GM12872 (cell line): Measurements from ENCODE around the gene RHBDF2.
A peak's percentile ranks its signal among the peaks of the same experiment; 100 is the strongest.

ENCODE experiments used
- TF ChIP-seq, protein P1 (sequence below): IDR thresholded peaks from 3 replicates; pipeline ENCODE4 v1.5.1; 2011; ENCODE audit warnings: low read depth, mild to moderate bottlenecking, low read length, moderate library complexity; ENCODE audit not compliant: insufficient read depth

The RHBDF2 gene

DNA sequence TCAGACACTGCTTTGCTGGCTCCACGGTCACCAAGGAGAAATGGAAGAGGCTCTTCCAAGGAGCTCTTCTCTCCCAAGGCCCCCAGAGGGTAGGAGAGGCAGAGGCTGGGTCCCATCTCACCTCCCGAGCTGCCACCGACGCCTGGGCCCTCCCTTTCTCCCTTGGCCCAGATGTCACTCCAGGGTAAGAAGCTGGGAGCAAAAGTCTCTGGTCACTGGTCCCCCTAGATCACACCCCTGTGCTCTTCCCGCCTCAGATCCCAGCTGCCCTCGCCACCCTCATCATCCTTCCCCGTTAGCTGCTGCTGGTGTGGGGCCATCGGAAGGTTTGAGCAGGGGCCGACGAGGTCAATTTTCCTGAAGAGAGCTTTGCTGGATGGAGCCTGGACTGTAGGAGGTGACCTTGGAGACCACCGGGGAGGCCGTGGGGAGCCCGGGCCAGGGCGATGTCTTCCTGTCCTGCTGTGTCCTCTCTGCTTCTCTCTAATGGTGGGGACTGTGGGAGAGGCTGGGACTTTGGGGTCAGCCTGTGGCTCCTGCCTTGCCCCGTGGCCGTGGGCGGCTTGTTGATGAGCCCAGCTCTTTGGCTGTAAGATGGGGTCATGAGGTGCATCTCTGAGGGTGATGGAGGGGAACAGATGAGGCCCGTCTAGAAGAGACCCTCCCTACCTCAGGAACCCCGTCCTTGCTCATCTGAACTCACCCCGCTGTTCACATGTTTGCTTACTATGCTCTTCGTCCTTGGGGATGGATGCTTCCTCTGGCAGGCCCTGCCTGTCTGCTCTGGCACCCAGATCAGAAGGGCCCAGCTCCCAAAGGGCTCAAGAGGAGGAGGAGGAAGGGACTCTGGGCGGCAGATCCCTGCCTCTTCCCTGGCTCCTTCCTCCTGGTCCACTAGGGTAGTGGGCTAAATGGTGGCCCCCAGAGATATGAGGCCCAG lies 11.4 kb upstream of the RHBDF2 start:
- TF ChIP-seq, protein P1, sequence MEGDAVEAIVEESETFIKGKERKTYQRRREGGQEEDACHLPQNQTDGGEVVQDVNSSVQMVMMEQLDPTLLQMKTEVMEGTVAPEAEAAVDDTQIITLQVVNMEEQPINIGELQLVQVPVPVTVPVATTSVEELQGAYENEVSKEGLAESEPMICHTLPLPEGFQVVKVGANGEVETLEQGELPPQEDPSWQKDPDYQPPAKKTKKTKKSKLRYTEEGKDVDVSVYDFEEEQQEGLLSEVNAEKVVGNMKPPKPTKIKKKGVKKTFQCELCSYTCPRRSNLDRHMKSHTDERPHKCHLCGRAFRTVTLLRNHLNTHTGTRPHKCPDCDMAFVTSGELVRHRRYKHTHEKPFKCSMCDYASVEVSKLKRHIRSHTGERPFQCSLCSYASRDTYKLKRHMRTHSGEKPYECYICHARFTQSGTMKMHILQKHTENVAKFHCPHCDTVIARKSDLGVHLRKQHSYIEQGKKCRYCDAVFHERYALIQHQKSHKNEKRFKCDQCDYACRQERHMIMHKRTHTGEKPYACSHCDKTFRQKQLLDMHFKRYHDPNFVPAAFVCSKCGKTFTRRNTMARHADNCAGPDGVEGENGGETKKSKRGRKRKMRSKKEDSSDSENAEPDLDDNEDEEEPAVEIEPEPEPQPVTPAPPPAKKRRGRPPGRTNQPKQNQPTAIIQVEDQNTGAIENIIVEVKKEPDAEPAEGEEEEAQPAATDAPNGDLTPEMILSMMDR: no peak

DNA sequence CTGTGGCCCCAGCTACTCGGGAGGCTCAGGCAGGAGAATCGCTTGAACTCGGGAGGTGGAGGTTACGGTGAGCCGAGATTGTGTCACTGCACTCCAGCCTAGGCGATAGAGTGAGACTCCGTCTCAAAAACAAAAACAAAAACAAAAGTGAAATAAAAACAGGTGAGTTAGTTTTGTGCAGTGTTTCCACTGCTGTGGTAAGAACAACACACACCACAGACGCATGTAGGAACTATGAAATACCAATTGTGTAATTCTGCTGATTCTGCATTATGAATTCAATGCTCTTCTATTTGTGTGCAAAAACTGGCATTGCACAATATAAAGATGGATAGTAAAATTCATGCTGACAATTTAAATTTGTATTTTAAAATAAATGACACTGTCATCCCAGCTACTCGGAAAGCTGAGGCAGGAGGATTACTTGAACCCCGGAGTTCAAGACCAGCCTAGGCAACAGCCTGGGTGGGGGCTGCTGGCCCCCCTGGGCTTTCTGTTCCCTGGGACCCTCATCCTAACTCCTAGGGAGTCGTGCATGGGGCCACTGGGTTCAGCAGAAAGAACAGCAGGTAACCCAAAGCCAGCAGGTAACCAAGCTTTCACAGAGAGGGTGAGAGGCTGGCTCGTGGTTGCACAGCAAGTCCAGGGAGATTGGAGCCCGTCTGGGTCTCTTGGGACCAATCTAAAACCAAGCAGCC lies 10.6 kb upstream of the RHBDF2 start:
- TF ChIP-seq, protein P1: no peak

DNA sequence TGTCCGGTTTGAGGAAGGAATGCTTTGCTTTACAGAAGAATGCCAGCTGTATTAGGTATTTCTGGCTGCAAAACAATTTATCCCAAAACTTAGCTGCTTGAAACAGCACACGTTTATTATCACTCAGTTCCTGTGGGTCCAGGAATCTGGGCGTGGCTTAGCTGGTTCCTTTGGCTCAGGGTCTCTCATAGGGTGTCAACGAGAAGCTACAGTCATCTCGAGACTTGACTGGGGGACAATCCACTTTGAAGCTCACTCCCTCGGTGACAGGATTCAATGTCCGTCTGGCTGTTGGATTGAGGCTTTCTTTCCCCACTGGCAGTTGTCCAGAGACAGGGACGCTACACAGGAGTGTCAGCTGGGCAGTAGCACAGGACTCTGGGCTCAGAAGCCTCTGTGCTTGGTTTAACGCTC lies 9.6 kb upstream of the RHBDF2 start:
- TF ChIP-seq, protein P1: no peak

DNA sequence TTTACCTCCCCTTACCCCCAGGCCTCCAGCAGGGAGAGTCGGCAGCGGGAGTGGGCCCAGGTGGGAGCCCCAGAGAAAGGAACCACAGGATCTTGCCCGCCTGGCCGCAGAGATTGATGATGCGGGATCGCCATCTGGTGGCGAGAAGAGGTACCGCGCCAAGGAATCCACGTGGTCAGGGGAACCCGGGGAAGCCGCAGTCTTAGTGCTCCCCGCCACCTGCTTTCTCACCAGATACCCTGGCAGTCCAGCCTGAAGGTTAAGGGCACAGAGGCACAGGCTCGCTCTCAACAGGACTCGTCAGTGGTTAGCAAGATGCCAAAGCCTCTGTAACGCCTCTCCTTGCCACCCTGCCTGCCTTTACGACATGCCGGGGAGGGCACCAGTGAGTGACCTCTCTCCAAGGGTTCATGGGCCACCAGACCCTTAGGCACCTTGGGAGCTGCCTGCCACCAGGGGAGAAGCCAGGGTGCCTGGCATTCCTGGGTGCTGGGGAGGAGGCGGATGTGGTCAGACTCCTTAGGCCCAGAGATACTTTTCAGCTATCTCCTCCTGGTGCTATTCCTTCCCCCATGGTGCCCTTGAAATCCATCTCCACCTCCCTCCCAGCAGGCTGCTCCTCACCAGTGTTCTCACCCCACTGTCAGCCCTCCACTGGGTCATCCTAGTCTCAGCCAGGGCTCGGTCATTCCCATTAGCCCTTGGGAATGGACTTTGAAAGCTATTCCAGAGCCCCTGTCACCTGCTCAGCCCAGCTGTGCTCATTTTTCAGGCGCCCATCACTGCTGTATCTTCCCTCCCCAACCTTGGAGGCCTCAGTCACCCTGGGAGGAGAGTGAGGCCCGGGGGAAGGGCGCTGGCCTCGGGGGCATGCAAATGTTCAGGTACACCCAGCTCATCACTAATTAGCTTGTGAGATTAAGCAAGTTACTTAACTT lies 5.5 kb upstream of the RHBDF2 start:
- TF ChIP-seq, protein P1: peak; percentile 90

DNA sequence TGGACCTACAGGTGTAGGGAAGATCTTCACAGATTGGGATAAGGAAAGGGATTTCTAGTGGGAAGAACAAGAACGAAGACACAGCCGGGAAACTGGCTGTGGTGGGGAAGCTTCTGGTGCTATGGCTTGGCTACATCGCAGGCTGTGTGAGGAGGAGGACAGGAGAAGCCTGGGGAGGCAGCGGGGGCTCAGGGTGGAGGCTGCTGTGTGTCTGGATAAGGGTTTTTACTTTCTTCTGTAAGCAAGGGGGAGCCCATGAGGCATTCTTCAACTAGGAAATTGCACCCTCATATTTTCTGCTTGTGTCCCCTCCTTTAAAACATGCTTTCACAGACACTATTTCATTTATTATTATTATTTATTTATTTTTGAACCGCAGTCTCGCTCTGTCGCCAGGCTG lies 2.9 kb upstream of the RHBDF2 start:
- TF ChIP-seq, protein P1: peak; percentile 38; the same call in 2 of the 3 replicates

DNA sequence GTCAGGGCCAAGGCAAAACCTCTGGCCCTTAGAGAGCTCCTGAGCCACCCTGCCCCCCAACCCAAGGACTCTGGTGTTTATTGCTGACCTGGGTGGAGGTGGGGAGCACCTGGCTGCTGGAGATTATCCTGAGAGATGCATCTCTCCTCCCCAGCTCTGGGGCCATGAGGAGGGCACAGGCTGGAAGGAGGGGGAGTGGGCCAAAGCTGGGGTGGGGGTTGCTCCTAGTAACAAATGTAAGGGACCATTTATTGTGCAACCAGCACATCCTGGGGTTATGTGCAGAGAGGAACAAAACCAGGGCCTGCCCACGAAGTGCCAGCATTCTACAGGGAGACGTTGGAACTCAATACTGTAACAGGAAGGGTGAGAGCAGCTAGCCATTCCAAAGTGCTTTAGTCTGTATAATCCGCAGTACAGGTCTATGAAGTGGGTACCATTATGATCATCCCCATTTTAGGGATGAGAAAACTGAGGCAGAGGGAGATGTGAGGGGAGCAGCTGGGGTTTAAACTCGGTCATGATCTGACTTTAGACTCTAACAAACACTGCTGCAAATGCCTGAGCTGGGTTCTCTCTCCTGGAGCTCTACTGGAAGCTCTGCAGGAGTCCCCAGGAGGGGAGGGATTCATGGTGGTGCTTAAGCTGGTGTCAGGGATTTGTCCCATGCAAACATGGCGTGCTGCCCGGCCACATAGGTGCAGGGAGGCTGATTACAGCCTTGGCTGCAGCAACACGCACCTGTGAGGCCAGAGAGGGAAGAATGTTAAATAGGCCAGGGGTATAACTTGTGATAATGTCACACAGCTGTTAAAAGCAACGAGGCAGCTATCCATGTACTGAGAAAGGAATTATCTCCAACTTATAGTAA lies 1.4 kb upstream of the RHBDF2 start:
- TF ChIP-seq, protein P1: no peak
